Measurements from ENCODE around the gene TOR1A. TPM values are rescaled to one million over a fixed set of nuclear protein-coding genes. Genes with fewer than 3 reads are reported as not detected.

TOR1A gene
- total RNA-seq, 4 donors from 2014 or later: 26.3 to 44.7 (median 37.7) TPM

DNA sequence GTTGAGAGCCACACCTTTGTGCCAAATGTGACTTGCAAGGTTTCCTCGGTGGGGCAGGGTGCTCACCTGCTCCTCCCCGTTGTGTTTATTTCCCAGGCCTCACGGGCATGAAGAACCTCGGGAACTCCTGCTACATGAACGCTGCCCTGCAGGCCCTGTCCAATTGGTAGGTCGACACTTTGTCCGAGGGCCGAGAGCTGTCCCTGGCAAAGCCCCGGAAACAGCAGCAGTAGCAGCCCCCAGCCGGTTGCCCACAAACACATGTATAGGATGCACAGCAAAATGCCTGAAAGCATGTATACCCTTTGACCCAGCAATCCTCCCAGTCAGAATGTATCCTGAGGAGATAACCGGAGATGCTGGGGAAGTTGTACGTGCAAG is 37.5 kb upstream of the TOR1A start:
- intact Hi-C loops (cut with DNase I; ENCODE audit: low total_unique reads): no loop called here
- TF ChIP-seq POLR2A (IDR thresholded peaks at IDR 0.05): no peak
- TF ChIP-seq, protein P1, sequence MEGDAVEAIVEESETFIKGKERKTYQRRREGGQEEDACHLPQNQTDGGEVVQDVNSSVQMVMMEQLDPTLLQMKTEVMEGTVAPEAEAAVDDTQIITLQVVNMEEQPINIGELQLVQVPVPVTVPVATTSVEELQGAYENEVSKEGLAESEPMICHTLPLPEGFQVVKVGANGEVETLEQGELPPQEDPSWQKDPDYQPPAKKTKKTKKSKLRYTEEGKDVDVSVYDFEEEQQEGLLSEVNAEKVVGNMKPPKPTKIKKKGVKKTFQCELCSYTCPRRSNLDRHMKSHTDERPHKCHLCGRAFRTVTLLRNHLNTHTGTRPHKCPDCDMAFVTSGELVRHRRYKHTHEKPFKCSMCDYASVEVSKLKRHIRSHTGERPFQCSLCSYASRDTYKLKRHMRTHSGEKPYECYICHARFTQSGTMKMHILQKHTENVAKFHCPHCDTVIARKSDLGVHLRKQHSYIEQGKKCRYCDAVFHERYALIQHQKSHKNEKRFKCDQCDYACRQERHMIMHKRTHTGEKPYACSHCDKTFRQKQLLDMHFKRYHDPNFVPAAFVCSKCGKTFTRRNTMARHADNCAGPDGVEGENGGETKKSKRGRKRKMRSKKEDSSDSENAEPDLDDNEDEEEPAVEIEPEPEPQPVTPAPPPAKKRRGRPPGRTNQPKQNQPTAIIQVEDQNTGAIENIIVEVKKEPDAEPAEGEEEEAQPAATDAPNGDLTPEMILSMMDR (IDR thresholded peaks at IDR 0.05): no peak
- no peak overlapping the region for H3K4me3 ChIP-seq (ENCODE audit: low read depth, poor library complexity, severe bottlenecking)
- 81 to 84% methylated on average over 10 to 11 of the region's 12 CpGs for WGBS, 2 donors
- DNase-seq (ENCODE audit: low spot score in 2 of 2): no peak

- no peak for DNase-seq (ENCODE audit: low spot score in 2 of 2)
- TF ChIP-seq, protein P1 (IDR thresholded peaks at IDR 0.05): no peak
- WGBS, 2 donors: 72 to 78% methylated on average over 9 to 11 of the region's 11 CpGs
- intact Hi-C loops (cut with DNase I; ENCODE audit: low total_unique reads): no loop called here
- no peak overlapping the region for H3K4me3 ChIP-seq (ENCODE audit: low read depth, poor library complexity, severe bottlenecking)
Measured at GRCh38 chr9:129860653-129861446, 36.9 kb upstream of the TOR1A start.

GRCh38 chr9:129858167-129858962 is 34.4 kb upstream of the TOR1A start:
- WGBS, 2 donors: 84 to 85% methylated on average over 10 to 11 of the region's 11 CpGs
- TF ChIP-seq POLR2A (IDR thresholded peaks at IDR 0.05): no peak
- TF ChIP-seq, protein P1 (IDR thresholded peaks at IDR 0.05): no peak
- H3K4me3 ChIP-seq (ENCODE audit: low read depth, poor library complexity, severe bottlenecking): no peak overlapping the region
- no peak for DNase-seq (ENCODE audit: low spot score in 2 of 2)
- intact Hi-C loops (cut with DNase I; ENCODE audit: low total_unique reads): no loop called here

GRCh38 chr9:129857207-129857606 is 33.3 kb upstream of the TOR1A start:
- 89 to 96% methylated on average over 7 of the region's 7 CpGs for WGBS, 2 donors
- no peak for TF ChIP-seq POLR2A (IDR thresholded peaks at IDR 0.05)
- TF ChIP-seq, protein P1 (IDR thresholded peaks at IDR 0.05): no peak
- DNase-seq (ENCODE audit: low spot score in 2 of 2): no peak
- intact Hi-C loops (cut with DNase I; ENCODE audit: low total_unique reads): no loop called here
- no peak overlapping the region for H3K4me3 ChIP-seq (ENCODE audit: low read depth, poor library complexity, severe bottlenecking)

DNA sequence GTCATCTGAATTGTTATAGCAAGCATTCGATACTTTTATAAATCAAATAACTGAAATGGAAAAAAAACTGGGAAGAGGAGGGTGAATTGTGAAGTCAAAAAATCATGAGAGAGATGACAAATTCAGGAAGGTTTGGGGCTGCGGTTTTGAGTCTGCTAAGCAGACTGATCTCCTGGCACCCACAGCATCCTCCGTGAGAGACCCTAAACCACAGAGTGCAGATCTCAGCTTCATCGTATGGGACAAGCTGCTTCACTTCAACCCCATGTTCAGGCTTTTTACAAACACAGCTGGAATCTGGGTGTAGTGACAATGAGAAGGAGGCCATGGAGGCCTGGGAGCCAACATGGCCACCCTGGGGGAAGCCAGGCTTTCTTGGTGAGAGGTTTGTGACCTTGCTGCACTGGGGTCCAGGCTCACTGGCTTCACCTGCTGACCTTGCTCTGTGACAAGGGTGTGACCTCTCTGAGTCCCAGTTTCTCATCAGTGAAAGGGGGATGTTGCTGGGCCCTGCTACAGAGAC is 30.7 kb upstream of the TOR1A start:
- intact Hi-C loops (cut with DNase I; ENCODE audit: low total_unique reads): no loop called here
- DNase-seq (ENCODE audit: low spot score in 2 of 2): no peak
- 91 to 92% methylated on average over 4 of the region's 4 CpGs for whole genome bisulfite sequencing, 2 donors
- TF ChIP-seq, protein P1 (IDR thresholded peaks at IDR 0.05): no peak
- no peak for TF ChIP-seq POLR2A (IDR thresholded peaks at IDR 0.05)
- H3K4me3 ChIP-seq (ENCODE audit: low read depth, poor library complexity, severe bottlenecking): no peak overlapping the region

Data from lower leg skin (tissue), 4 donors.